NCI-H2081 treated with DMSO at 0.1 percent for 48 hours (cell line): ENCODE measurements around the gene ATP9B.

Source experiments
- DNase-seq: peaks from one replicate; lab custom pipeline; 2025; lab: John Stamatoyannopoulos, UW

The ATP9B gene

GRCh38 chr18:79329786-79330185 lies 260.6 kb downstream of the ATP9B start:
- DNase-seq: no peak

- no peak for DNase-seq
These were observed 263.5 kb downstream of the ATP9B start for GRCh38 chr18:79332646-79333045.

GRCh38 chr18:79333046-79333445 lies 263.9 kb downstream of the ATP9B start:
- DNase-seq: no peak

- no peak for DNase-seq
These were observed 265.5 kb downstream of the ATP9B start for GRCh38 chr18:79334496-79335233.

- no peak for DNase-seq
These were observed 266.7 kb downstream of the ATP9B start for GRCh38 chr18:79335833-79336360.

- DNase-seq: no peak
These were observed 267.5 kb downstream of the ATP9B start for GRCh38 chr18:79336556-79337142.

GRCh38 chr18:79337184-79337583 lies 268.0 kb downstream of the ATP9B start:
- DNase-seq: no peak

- DNase-seq: no peak
These were observed 268.4 kb downstream of the ATP9B start for GRCh38 chr18:79337620-79338019.

- DNase-seq: no peak
These were observed 270.1 kb downstream of the ATP9B start for GRCh38 chr18:79339094-79339908.

GRCh38 chr18:79343567-79344207 lies 274.5 kb downstream of the ATP9B start:
- DNase-seq: no peak

GRCh38 chr18:79344208-79344581 lies 275.0 kb downstream of the ATP9B start:
- DNase-seq: no peak

- no peak for DNase-seq
These were observed 276.2 kb downstream of the ATP9B start for GRCh38 chr18:79345366-79345765.

- DNase-seq: no peak
These were observed 276.8 kb downstream of the ATP9B start for GRCh38 chr18:79345981-79346380.

- no peak for DNase-seq
These were observed 278.9 kb downstream of the ATP9B start for GRCh38 chr18:79348066-79348465.

GRCh38 chr18:79352432-79352831 lies 283.2 kb downstream of the ATP9B start:
- DNase-seq: no peak

GRCh38 chr18:79353267-79353666 lies 284.1 kb downstream of the ATP9B start:
- DNase-seq: no peak

GRCh38 chr18:79354350-79354749 lies 285.2 kb downstream of the ATP9B start:
- DNase-seq: no peak

- no peak for DNase-seq
These were observed 286.5 kb downstream of the ATP9B start for GRCh38 chr18:79355433-79356335.

GRCh38 chr18:79356435-79356834 lies 287.2 kb downstream of the ATP9B start:
- DNase-seq: no peak

GRCh38 chr18:79360933-79361332 lies 291.7 kb downstream of the ATP9B start:
- DNase-seq: no peak
